HEK293 (cell line): ENCODE results near the gene MYRIP.

ENCODE experiments used
- GLI4 ChIP-seq: fragments of 450-650 bp; formaldehyde crosslinking; IDR thresholded peaks from 2 replicates; pipeline ENCODE4 v1.5.1; 2016; ENCODE audit warnings: missing biosample characterization, missing genetic modification characterization
- HOXD13 ChIP-seq: sonication (generic); formaldehyde crosslinking; IDR thresholded peaks from 2 replicates; pipeline ENCODE4 v1.8.0; 2022; ENCODE audit warnings: missing genetic modification reagents, borderline replicate concordance
- MYNN ChIP-seq: fragments of 450-650 bp; formaldehyde crosslinking; IDR thresholded peaks from 2 replicates; pipeline ENCODE4 v1.5.1; 2016; ENCODE audit warnings: missing biosample characterization, missing genetic modification characterization, borderline replicate concordance
- OSR2 ChIP-seq: fragments of 450-650 bp; formaldehyde crosslinking; IDR thresholded peaks from 2 replicates; pipeline ENCODE4 v1.5.1; 2016; ENCODE audit warnings: missing biosample characterization, missing genetic modification characterization
- YY1 ChIP-seq: fragments of 450-650 bp; formaldehyde crosslinking; IDR thresholded peaks from 2 replicates; pipeline ENCODE4 v1.5.1; 2018; ENCODE audit warnings: missing biosample characterization, missing genetic modification characterization
- ZNF112 ChIP-seq: fragments of 450-650 bp; formaldehyde crosslinking; IDR thresholded peaks from 2 replicates; pipeline ENCODE4 v1.5.0; 2017; ENCODE audit warnings: missing biosample characterization, missing genetic modification characterization
- ZNF16 ChIP-seq: fragments of 450-650 bp; formaldehyde crosslinking; IDR thresholded peaks from 2 replicates; pipeline ENCODE4 v1.5.1; 2016; ENCODE audit warnings: low read depth, missing biosample characterization, missing genetic modification characterization
- ZNF350 ChIP-seq: fragments of 450-650 bp; formaldehyde crosslinking; IDR thresholded peaks from 2 replicates; pipeline ENCODE4 v1.5.0; 2017; ENCODE audit warnings: missing biosample characterization, mild to moderate bottlenecking, missing genetic modification characterization
- ZNF423 ChIP-seq: fragments of 450-650 bp; formaldehyde crosslinking; IDR thresholded peaks from 2 replicates; pipeline ENCODE4 v1.5.1; 2016; ENCODE audit warnings: missing biosample characterization, missing genetic modification characterization
- ZNF548 ChIP-seq: fragments of 450-650 bp; formaldehyde crosslinking; IDR thresholded peaks from 2 replicates; pipeline ENCODE4 v1.5.1; 2016; ENCODE audit warnings: missing biosample characterization, missing genetic modification characterization
- TF ChIP-seq, protein P1 (sequence below): fragments of 450-650 bp; formaldehyde crosslinking; IDR thresholded peaks from 2 replicates; pipeline ENCODE4 v1.5.1; 2016; ENCODE audit warnings: missing biosample characterization, missing genetic modification characterization
- TF ChIP-seq, protein P2 (sequence below): fragments of 450-650 bp; formaldehyde crosslinking; conservative IDR thresholded peaks from 2 replicates; pipeline ENCODE4 v1.5.1; 2016; ENCODE audit warnings: low read depth, missing biosample characterization, missing genetic modification characterization
- TF ChIP-seq, protein P3 (sequence below): sonication (generic); formaldehyde crosslinking; IDR thresholded peaks from 2 replicates; pipeline ENCODE4 v1.8.1; 2022; ENCODE audit warnings: mild to moderate bottlenecking, moderate library complexity, missing genetic modification reagents
- TF ChIP-seq, protein P4 (sequence below): fragments of 450-650 bp; formaldehyde crosslinking; IDR thresholded peaks from 2 replicates; pipeline ENCODE4 v1.5.1; 2016; ENCODE audit warnings: missing biosample characterization, missing genetic modification characterization

DNA sequence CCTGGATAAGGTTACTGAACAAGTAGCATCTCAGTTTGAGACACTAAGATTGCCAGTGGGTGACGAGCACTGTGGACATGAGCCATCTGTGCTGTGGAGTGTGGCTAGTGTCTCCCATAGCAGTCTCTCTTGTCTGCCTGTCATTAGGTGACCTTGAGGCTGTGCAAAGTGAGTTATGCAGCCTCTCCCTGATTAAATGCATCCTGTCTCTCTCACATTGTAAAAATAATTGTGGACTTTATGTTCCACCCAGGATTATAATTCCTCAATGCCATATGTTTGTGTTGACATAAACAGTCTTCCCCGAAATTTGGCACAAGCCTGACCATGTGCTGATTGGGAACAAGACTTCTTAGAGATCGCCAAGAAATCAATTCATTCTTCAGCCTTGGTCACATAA, 168.9 kb downstream of the MYRIP start:
- TF ChIP-seq, protein P1, sequence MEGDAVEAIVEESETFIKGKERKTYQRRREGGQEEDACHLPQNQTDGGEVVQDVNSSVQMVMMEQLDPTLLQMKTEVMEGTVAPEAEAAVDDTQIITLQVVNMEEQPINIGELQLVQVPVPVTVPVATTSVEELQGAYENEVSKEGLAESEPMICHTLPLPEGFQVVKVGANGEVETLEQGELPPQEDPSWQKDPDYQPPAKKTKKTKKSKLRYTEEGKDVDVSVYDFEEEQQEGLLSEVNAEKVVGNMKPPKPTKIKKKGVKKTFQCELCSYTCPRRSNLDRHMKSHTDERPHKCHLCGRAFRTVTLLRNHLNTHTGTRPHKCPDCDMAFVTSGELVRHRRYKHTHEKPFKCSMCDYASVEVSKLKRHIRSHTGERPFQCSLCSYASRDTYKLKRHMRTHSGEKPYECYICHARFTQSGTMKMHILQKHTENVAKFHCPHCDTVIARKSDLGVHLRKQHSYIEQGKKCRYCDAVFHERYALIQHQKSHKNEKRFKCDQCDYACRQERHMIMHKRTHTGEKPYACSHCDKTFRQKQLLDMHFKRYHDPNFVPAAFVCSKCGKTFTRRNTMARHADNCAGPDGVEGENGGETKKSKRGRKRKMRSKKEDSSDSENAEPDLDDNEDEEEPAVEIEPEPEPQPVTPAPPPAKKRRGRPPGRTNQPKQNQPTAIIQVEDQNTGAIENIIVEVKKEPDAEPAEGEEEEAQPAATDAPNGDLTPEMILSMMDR (tag by site-specific recombination): no peak
- TF ChIP-seq MYNN (tag by site-specific recombination) (no peak), HOXD13 (no peak), ZNF112 (tag by site-specific recombination) (no peak), YY1 (tag by site-specific recombination) (no peak), ZNF423 (no peak), ZNF16 (no peak), ZNF350 (tag by site-specific recombination) (no peak), ZNF548 (tag by site-specific recombination) (no peak), OSR2 (tag by site-specific recombination) (no peak), GLI4 (tag by site-specific recombination) (no peak)
- TF ChIP-seq, protein P2, sequence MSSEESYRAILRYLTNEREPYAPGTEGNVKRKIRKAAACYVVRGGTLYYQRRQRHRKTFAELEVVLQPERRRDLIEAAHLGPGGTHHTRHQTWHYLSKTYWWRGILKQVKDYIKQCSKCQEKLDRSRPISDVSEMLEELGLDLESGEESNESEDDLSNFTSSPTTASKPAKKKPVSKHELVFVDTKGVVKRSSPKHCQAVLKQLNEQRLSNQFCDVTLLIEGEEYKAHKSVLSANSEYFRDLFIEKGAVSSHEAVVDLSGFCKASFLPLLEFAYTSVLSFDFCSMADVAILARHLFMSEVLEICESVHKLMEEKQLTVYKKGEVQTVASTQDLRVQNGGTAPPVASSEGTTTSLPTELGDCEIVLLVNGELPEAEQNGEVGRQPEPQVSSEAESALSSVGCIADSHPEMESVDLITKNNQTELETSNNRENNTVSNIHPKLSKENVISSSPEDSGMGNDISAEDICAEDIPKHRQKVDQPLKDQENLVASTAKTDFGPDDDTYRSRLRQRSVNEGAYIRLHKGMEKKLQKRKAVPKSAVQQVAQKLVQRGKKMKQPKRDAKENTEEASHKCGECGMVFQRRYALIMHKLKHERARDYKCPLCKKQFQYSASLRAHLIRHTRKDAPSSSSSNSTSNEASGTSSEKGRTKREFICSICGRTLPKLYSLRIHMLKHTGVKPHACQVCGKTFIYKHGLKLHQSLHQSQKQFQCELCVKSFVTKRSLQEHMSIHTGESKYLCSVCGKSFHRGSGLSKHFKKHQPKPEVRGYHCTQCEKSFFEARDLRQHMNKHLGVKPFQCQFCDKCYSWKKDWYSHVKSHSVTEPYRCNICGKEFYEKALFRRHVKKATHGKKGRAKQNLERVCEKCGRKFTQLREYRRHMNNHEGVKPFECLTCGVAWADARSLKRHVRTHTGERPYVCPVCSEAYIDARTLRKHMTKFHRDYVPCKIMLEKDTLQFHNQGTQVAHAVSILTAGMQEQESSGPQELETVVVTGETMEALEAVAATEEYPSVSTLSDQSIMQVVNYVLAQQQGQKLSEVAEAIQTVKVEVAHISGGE (tag by site-specific recombination): no peak
- TF ChIP-seq, protein P3, sequence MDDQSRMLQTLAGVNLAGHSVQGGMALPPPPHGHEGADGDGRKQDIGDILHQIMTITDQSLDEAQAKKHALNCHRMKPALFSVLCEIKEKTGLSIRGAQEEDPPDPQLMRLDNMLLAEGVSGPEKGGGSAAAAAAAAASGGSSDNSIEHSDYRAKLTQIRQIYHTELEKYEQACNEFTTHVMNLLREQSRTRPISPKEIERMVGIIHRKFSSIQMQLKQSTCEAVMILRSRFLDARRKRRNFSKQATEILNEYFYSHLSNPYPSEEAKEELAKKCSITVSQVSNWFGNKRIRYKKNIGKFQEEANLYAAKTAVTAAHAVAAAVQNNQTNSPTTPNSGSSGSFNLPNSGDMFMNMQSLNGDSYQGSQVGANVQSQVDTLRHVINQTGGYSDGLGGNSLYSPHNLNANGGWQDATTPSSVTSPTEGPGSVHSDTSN: no peak
- TF ChIP-seq, protein P4, sequence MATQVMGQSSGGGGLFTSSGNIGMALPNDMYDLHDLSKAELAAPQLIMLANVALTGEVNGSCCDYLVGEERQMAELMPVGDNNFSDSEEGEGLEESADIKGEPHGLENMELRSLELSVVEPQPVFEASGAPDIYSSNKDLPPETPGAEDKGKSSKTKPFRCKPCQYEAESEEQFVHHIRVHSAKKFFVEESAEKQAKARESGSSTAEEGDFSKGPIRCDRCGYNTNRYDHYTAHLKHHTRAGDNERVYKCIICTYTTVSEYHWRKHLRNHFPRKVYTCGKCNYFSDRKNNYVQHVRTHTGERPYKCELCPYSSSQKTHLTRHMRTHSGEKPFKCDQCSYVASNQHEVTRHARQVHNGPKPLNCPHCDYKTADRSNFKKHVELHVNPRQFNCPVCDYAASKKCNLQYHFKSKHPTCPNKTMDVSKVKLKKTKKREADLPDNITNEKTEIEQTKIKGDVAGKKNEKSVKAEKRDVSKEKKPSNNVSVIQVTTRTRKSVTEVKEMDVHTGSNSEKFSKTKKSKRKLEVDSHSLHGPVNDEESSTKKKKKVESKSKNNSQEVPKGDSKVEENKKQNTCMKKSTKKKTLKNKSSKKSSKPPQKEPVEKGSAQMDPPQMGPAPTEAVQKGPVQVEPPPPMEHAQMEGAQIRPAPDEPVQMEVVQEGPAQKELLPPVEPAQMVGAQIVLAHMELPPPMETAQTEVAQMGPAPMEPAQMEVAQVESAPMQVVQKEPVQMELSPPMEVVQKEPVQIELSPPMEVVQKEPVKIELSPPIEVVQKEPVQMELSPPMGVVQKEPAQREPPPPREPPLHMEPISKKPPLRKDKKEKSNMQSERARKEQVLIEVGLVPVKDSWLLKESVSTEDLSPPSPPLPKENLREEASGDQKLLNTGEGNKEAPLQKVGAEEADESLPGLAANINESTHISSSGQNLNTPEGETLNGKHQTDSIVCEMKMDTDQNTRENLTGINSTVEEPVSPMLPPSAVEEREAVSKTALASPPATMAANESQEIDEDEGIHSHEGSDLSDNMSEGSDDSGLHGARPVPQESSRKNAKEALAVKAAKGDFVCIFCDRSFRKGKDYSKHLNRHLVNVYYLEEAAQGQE (tag by site-specific recombination): no peak
